Endothelial cell of umbilical vein (primary cell): Measurements from ENCODE around the gene NFIA. TPM values are rescaled to one million over a fixed set of nuclear protein-coding genes. Genes with fewer than 3 reads are reported as not detected.

Source experiments
- BruUV-seq: library from RNA; stranded (reverse); fragments of 400-500 nt; replicated peaks from 2 replicates; lab custom pipeline; 2021; lab: Mats Ljungman, UMichigan
- CTCF ChIA-PET: fragments of 300-600, 350-600 bp; sonication (Branson Sonifier 250); formaldehyde crosslinking; loops from one replicate; lab custom pipeline; 2021; ENCODE audit warnings: antibody characterized with exemption, inconsistent platforms; lab: Charles Lee
- POLR2A ChIA-PET: fragments of 300-600, 350-600 bp; sonication (Branson Sonifier 250); formaldehyde crosslinking; loops from one replicate; lab custom pipeline; 2021; ENCODE audit warnings: antibody characterized with exemption, inconsistent platforms; lab: Charles Lee
- DNase-seq: peaks from one replicate; pipeline ENCODE4 v3.0.0-alpha.2; 2011; ENCODE audit warnings: low read depth, low spot score
- FAIRE-seq: peaks from 2 replicates; lab custom pipeline; 2011; peaks lifted over from hg19 to GRCh38; lab: Jason Lieb, UNC
- H2AFZ ChIP-seq: 2 replicates; pipeline ENCODE4 v1.6.0; 2012; ENCODE audit warnings: low read depth, low read length, control low read depth, inconsistent platforms
- H3K27ac ChIP-seq: 2 replicates; pipeline ENCODE4 v1.5.1; 2011; ENCODE audit warnings: low read depth, mild to moderate bottlenecking, control low read depth, low read length, moderate library complexity; ENCODE audit not compliant: insufficient read depth
- H3K27me3 ChIP-seq, 2 experiments: 2 replicates each; pipeline versions ENCODE4 v1.6.0 to v1.6.1; 2011; ENCODE audit warnings: low read length in 2 of 2, mixed read lengths in 1 of 2; ENCODE audit not compliant: control insufficient read depth in 2 of 2, insufficient read depth in 2 of 2
- H3K36me3 ChIP-seq, 2 experiments: 2 replicates in 1 of 2; 3 replicates in 1 of 2; pipeline ENCODE4 v1.5.1; 2011; ENCODE audit warnings: low read length in 2 of 2, mild to moderate bottlenecking in 1 of 2, moderate library complexity in 1 of 2; ENCODE audit not compliant: control insufficient read depth in 2 of 2, insufficient read depth in 2 of 2; ENCODE audit errors: extremely low read depth in 1 of 2
- H3K4me1 ChIP-seq: 3 replicates; pipeline ENCODE4 v1.5.1; 2011; ENCODE audit warnings: mild to moderate bottlenecking, low read length; ENCODE audit not compliant: control insufficient read depth, insufficient read depth; ENCODE audit errors: extremely low read depth
- H3K4me2 ChIP-seq: 2 replicates; pipeline ENCODE4 v1.6.1; 2011; ENCODE audit warnings: low read length, control low read depth, mixed read lengths; ENCODE audit not compliant: insufficient read depth
- H3K4me3 ChIP-seq, 3 experiments: fragments of 200-600 bp in 1 of 3; sonication (generic), shearing (Covaris generic) in 1 of 3; replicated peaks in 1 of 3; 2 replicates each; pipeline ENCODE4 v1.5.1; 2011 to 2016; ENCODE audit warnings: control low read depth in 3 of 3, low read length in 3 of 3, mild to moderate bottlenecking in 2 of 3, inconsistent platforms in 1 of 3, low read depth in 1 of 3, moderate library complexity in 1 of 3; ENCODE audit not compliant: insufficient read depth in 1 of 3
- H3K79me2 ChIP-seq: 2 replicates; pipeline ENCODE4 v1.6.0; 2012; ENCODE audit warnings: low read length, inconsistent platforms; ENCODE audit not compliant: control insufficient read depth, insufficient read depth
- H3K9ac ChIP-seq: replicated peaks from 2 replicates; pipeline ENCODE3; 2011; ENCODE audit warnings: low read length, control low read depth; ENCODE audit not compliant: insufficient read depth; ENCODE audit errors: extremely low read depth
- H3K9me1 ChIP-seq: replicated peaks from 3 replicates; pipeline ENCODE4 v1.6.0; 2011; ENCODE audit warnings: mild to moderate bottlenecking, low read length; ENCODE audit not compliant: control insufficient read depth, insufficient read depth; ENCODE audit errors: extremely low read depth
- H3K9me3 ChIP-seq: replicated peaks from 2 replicates; pipeline ENCODE4 v1.5.1; 2012; ENCODE audit warnings: low read length, inconsistent platforms; ENCODE audit not compliant: control insufficient read depth, insufficient read depth
- H4K20me1 ChIP-seq: replicated peaks from 2 replicates; pipeline ENCODE3; 2011; ENCODE audit warnings: mild to moderate bottlenecking, low read length; ENCODE audit not compliant: control insufficient read depth, insufficient read depth; ENCODE audit errors: extremely low read depth
- EZH2 ChIP-seq: IDR thresholded peaks from 2 replicates; pipeline ENCODE4 v1.6.1; 2012; ENCODE audit warnings: borderline replicate concordance, low read depth, mild to moderate bottlenecking, moderate library complexity, low read length, inconsistent platforms; ENCODE audit not compliant: severe bottlenecking
- FOS ChIP-seq: IDR thresholded peaks from 2 replicates; pipeline ENCODE4 v1.6.1; 2011; ENCODE audit warnings: mild to moderate bottlenecking, low read length, moderate library complexity, borderline replicate concordance; ENCODE audit not compliant: insufficient read depth
- GATA2 ChIP-seq: IDR thresholded peaks from 2 replicates; pipeline ENCODE4 v1.7.0; 2011; ENCODE audit warnings: low read depth, mild to moderate bottlenecking, moderate library complexity, mixed read lengths, low read length; ENCODE audit not compliant: insufficient read length, insufficient read depth
- JUN ChIP-seq: IDR thresholded peaks from 2 replicates; pipeline ENCODE4 v1.6.1; 2011; ENCODE audit warnings: borderline replicate concordance, low read depth; ENCODE audit not compliant: insufficient read length, insufficient read depth
- MYC ChIP-seq: IDR thresholded peaks from one replicate; pipeline ENCODE4 v1.6.1; 2011; ENCODE audit warnings: mild to moderate bottlenecking, low read depth, low read length
- POLR2A ChIP-seq: IDR thresholded peaks from 2 replicates; pipeline ENCODE4 v1.6.1; 2012; ENCODE audit warnings: low read depth, mild to moderate bottlenecking, control low read depth, low read length
- POLR2AphosphoS5 ChIP-seq: IDR thresholded peaks from 2 replicates; pipeline ENCODE4 v1.6.1; 2012; ENCODE audit warnings: low read depth, mild to moderate bottlenecking, control low read depth, low read length, moderate library complexity; ENCODE audit not compliant: insufficient read depth
- dilution Hi-C: fragments of 300-500 bp; cut with MboI; formaldehyde crosslinking; loops from one replicate; pipeline ENCODE4 v1.15.0; 2019; ENCODE audit warnings: low sequenced_read_pairs; ENCODE audit not compliant: extremely low pct_ligation_motif_present
- intact Hi-C: fragments of 100-400 bp; cut with micrococcal nuclease; formaldehyde crosslinking; loops from one replicate; pipeline ENCODE4 v1.10.0; 2022
- polyA plus RNA-seq, 4 experiments: library from polyadenylated mRNA; depleted of rRNA in 3 of 4; stranded (reverse) in 3 of 4; unstranded in 1 of 4; fragments of >200 nt; gene quantifications; 2 replicates each; pipeline versions ENCODE4 v1.2.1 to v1.2.3, GENCODE V29; 2011 to 2012; ENCODE audit warnings: missing spikeins in 1 of 4
- total RNA-seq: library from RNA; stranded (reverse); gene quantifications from 2 replicates; pipeline ENCODE4 v1.2.3, GENCODE V29; 2021
- TF ChIP-seq, protein P1 (sequence below): IDR thresholded peaks from 2 replicates; pipeline ENCODE4 v1.6.1; 2011; ENCODE audit not compliant: insufficient read depth, insufficient read length
- TF ChIP-seq, protein P2 (sequence below), 2 donors: IDR thresholded peaks; 1 replicate in 1 of 2; 2 replicates in 1 of 2; pipeline ENCODE4 v1.5.1; 2011; ENCODE audit warnings: low read length in 2 of 2, mild to moderate bottlenecking in 2 of 2, moderate library complexity in 2 of 2, control low read depth in 1 of 2, inconsistent platforms in 1 of 2, low read depth in 1 of 2; ENCODE audit not compliant: insufficient read depth in 1 of 2; ENCODE audit errors: extremely low read depth in 1 of 2

Gene NFIA
- total and polyA plus RNA-seq, 2 donors (not counting 3 experiments of a cell fraction or from before 2014, with no cell fraction given), result 25.5 to 47.0 TPM

DNA sequence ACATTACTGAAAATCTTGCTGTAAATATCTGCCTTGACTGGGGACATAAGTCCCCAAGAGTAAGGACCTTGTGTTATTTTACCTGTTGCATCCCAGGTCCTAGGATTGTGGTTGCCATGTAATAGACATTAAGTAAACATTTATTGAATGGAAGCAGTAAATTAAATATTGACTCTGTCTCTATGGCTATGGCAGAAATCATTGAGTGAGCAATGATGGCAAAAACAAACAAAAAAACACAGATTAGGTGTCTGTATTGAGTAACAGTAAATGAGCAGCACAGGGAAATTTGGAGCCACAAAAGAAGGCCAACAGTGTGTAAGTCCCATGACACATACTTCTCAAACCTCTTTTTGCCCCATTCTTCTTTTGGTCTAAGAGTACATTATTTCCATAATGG, 240.4 kb downstream of the NFIA start:
- dilution Hi-C loops (no loop called here), intact Hi-C loops (no loop called here)
- TF ChIP-seq POLR2A (no peak), JUN (no peak), EZH2 (no peak), FOS (no peak), MYC (no peak), POLR2AphosphoS5 (no peak), GATA2 (no peak)
- TF ChIP-seq, protein P1, sequence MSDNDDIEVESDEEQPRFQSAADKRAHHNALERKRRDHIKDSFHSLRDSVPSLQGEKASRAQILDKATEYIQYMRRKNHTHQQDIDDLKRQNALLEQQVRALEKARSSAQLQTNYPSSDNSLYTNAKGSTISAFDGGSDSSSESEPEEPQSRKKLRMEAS, result no peak
- TF ChIP-seq, protein P2, sequence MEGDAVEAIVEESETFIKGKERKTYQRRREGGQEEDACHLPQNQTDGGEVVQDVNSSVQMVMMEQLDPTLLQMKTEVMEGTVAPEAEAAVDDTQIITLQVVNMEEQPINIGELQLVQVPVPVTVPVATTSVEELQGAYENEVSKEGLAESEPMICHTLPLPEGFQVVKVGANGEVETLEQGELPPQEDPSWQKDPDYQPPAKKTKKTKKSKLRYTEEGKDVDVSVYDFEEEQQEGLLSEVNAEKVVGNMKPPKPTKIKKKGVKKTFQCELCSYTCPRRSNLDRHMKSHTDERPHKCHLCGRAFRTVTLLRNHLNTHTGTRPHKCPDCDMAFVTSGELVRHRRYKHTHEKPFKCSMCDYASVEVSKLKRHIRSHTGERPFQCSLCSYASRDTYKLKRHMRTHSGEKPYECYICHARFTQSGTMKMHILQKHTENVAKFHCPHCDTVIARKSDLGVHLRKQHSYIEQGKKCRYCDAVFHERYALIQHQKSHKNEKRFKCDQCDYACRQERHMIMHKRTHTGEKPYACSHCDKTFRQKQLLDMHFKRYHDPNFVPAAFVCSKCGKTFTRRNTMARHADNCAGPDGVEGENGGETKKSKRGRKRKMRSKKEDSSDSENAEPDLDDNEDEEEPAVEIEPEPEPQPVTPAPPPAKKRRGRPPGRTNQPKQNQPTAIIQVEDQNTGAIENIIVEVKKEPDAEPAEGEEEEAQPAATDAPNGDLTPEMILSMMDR (IDR thresholded peaks at IDR 0.05; ENCODE audit: extremely low read depth in 1 of 2, insufficient read depth in 1 of 2, low read depth in 1 of 2, low read length in 2 of 2), result no peak

More for the DNA sequence above, 240.4 kb downstream of the NFIA start:
- no peak overlapping the region for H3K4me3 ChIP-seq
- FAIRE-seq, result no peak
- ChIA-PET CTCF (no interaction called here), POLR2A (no interaction called here)
- no peak overlapping the region for H3K9ac ChIP-seq
- peaks cover 14% of the 10 kb centered on the region for H3K4me1 ChIP-seq
- no peak overlapping the region for H3K4me2 ChIP-seq
- H3K27ac ChIP-seq, result no peak overlapping the region
- no peak overlapping the region for H2AFZ ChIP-seq
- H3K79me2 ChIP-seq, result no peaks in the 10 kb centered on the region
- no TSS peak for BruUV-seq
- H3K27me3 ChIP-seq, result no peaks in the 10 kb centered on the region
- H3K9me1 ChIP-seq, result no peaks in the 10 kb centered on the region
- H3K36me3 ChIP-seq, result no peaks in the 10 kb centered on the region
- no peaks in the 10 kb centered on the region for H4K20me1 ChIP-seq
- H3K9me3 ChIP-seq, result no peaks in the 10 kb centered on the region
- no peak for DNase-seq
